ENCODE measurements around the gene ITPK1.

DNA sequence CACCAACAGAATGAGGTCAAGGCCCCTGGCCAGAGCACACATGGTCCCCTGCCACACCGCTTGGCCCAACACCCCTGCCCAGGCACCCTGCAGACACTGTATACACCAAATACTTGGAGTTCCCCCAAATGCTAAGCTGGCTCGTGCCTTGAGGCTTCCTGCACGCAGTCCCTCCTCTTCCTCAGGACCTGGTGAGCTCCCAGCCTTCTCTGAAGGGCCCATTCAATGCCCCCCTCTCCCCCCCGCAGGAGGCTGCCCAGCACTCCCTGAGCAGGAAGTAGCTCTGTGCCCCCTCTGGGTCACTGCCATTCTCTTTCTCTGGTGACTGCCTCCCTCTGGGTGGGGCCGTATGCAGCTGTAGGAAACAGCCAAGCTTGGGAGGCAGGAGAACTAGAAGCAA is 75.3 kb downstream of the ITPK1 start:
- TF ChIP-seq EZH2phosphoT487 (IDR thresholded peaks at IDR 0.05; ENCODE audit: insufficient read depth, low read depth) = no peak
- TF ChIP-seq EZH2 (IDR thresholded peaks at IDR 0.05; ENCODE audit: insufficient read depth, poor library complexity, severe bottlenecking) = no peak

Data from GM23248 (cell line).